ENCODE data around the gene DMD.
"Not testable (repeated sequence)": the region's sequence is repeated elsewhere in the genome, so short reads cannot be mapped to it uniquely, and the experiment has no call there.

DMD gene

GRCh38 chrX:31661280-31661810 is 1550.0 kb downstream of the DMD start:
- DNase-seq = no peak

- no peak for DNase-seq
These were observed 1553.0 kb downstream of the DMD start for GRCh38 chrX:31658360-31658759.

GRCh38 chrX:31656013-31656412 is 1555.3 kb downstream of the DMD start:
- DNase-seq = no peak

GRCh38 chrX:31653422-31653821 is 1557.9 kb downstream of the DMD start:
- DNase-seq = no peak

GRCh38 chrX:31652650-31653049 is 1558.7 kb downstream of the DMD start:
- DNase-seq = no peak

- DNase-seq = no peak
These were observed 1562.1 kb downstream of the DMD start for GRCh38 chrX:31649201-31649600.

- no peak for DNase-seq
These were observed 1578.0 kb downstream of the DMD start for GRCh38 chrX:31633349-31633748.

- no peak for DNase-seq
These were observed 1582.2 kb downstream of the DMD start for GRCh38 chrX:31629195-31629594.

- DNase-seq = no peak
These were observed 1602.2 kb downstream of the DMD start for GRCh38 chrX:31609130-31609529.

- no peak for DNase-seq
These were observed 1602.7 kb downstream of the DMD start for GRCh38 chrX:31608638-31609037.

GRCh38 chrX:31606771-31607170 is 1604.6 kb downstream of the DMD start:
- no peak for DNase-seq

- no peak for DNase-seq
These were observed 1606.6 kb downstream of the DMD start for GRCh38 chrX:31604629-31605221.

GRCh38 chrX:31603411-31604120 is 1607.8 kb downstream of the DMD start:
- no peak for DNase-seq

GRCh38 chrX:31600823-31601222 is 1610.5 kb downstream of the DMD start:
- DNase-seq = no peak

GRCh38 chrX:31593353-31593752 is 1618.0 kb downstream of the DMD start:
- no peak for DNase-seq

GRCh38 chrX:31591355-31591754 is 1620.0 kb downstream of the DMD start:
- DNase-seq = no peak

GRCh38 chrX:31590581-31591114 is 1620.7 kb downstream of the DMD start:
- no peak for DNase-seq

GRCh38 chrX:31589503-31589902 is 1621.8 kb downstream of the DMD start:
- no peak for DNase-seq

- DNase-seq = no peak
These were observed 1623.0 kb downstream of the DMD start for GRCh38 chrX:31588355-31588754.

- not testable (repeated sequence) for DNase-seq
These were observed 1627.5 kb downstream of the DMD start for GRCh38 chrX:31583892-31584291.

- no peak for DNase-seq
These were observed 1630.6 kb downstream of the DMD start for GRCh38 chrX:31580726-31581125.

- no peak for DNase-seq
These were observed 1631.1 kb downstream of the DMD start for GRCh38 chrX:31580227-31580626.

- no peak for DNase-seq
These were observed 1639.0 kb downstream of the DMD start for GRCh38 chrX:31572360-31572759.

GRCh38 chrX:31570658-31571057 is 1640.7 kb downstream of the DMD start:
- DNase-seq = no peak
